ENCODE data around the gene AKAP12. TPM values are rescaled to one million over a fixed set of nuclear protein-coding genes. Genes with fewer than 3 reads are reported as not detected.

AKAP12 gene
- total RNA-seq, 2 donors from 2014 or later: 102 to 167 TPM

GRCh38 chr6:151357758-151358436 lies 118.1 kb downstream of the AKAP12 start:
- no peak overlapping the region for H3K4me3 ChIP-seq
- H3K9me3 ChIP-seq: no peaks in the 10 kb centered on the region
- TF ChIP-seq CTCF (IDR thresholded peaks at IDR 0.05): no peak
- peaks cover 14% of the 10 kb centered on the region for H3K36me3 ChIP-seq
- DNase-seq (ENCODE audit: low spot score) (no peak), ATAC-seq (ENCODE audit: insufficient number of reproducible peaks, low FRiP score, low read depth) (no peak)
- H3K27ac ChIP-seq: no peak overlapping the region
- H3K27me3 ChIP-seq (replicated peaks; ENCODE audit: insufficient read depth): no peaks in the 10 kb centered on the region
- H3K4me1 ChIP-seq (ENCODE audit: control insufficient read depth in 1 of 2, low read depth in 2 of 2): no peaks in the 10 kb centered on the region

GRCh38 chr6:151358475-151358874 lies 118.7 kb downstream of the AKAP12 start:
- DNase-seq (ENCODE audit: low spot score): no peak
- no peaks in the 10 kb centered on the region for H3K4me1 ChIP-seq (ENCODE audit: control insufficient read depth in 1 of 2, low read depth in 2 of 2)
- ATAC-seq (ENCODE audit: insufficient number of reproducible peaks, low FRiP score, low read depth): no peak
- H3K9me3 ChIP-seq: no peaks in the 10 kb centered on the region
- no peaks in the 10 kb centered on the region for H3K27me3 ChIP-seq (replicated peaks; ENCODE audit: insufficient read depth)
- H3K36me3 ChIP-seq: peaks cover 15% of the 10 kb centered on the region
- no peak overlapping the region for H3K27ac ChIP-seq
- H3K4me3 ChIP-seq: no peak overlapping the region
- no peak for TF ChIP-seq CTCF (IDR thresholded peaks at IDR 0.05)

- TF ChIP-seq CTCF (IDR thresholded peaks at IDR 0.05): no peak
- no peak for ATAC-seq (ENCODE audit: insufficient number of reproducible peaks, low FRiP score, low read depth)
Measured at GRCh38 chr6:151359486-151359885, 119.7 kb downstream of the AKAP12 start.

GRCh38 chr6:151365233-151365632 lies 125.5 kb downstream of the AKAP12 start:
- Histone ChIP-seq H3K4me3 (no peak overlapping the region), H3K27me3 (replicated peaks; ENCODE audit: insufficient read depth) (no peaks in the 10 kb centered on the region), H3K27ac (no peak overlapping the region), H3K9me3 (no peaks in the 10 kb centered on the region), H3K4me1 (ENCODE audit: control insufficient read depth in 1 of 2, low read depth in 2 of 2) (no peaks in the 10 kb centered on the region), H3K36me3 (peaks cover 39% of the 10 kb centered on the region)
- DNase-seq (ENCODE audit: low spot score) (no peak), ATAC-seq (ENCODE audit: insufficient number of reproducible peaks, low FRiP score, low read depth) (no peak)
- TF ChIP-seq CTCF (IDR thresholded peaks at IDR 0.05): no peak

More at GRCh38 chr6:151359486-151359885, 119.7 kb downstream of the AKAP12 start:
- H3K9me3 ChIP-seq: no peaks in the 10 kb centered on the region
- H3K27me3 ChIP-seq (replicated peaks; ENCODE audit: insufficient read depth): no peaks in the 10 kb centered on the region
- DNase-seq (ENCODE audit: low spot score): no peak
- H3K36me3 ChIP-seq: peaks cover 15% of the 10 kb centered on the region
- no peaks in the 10 kb centered on the region for H3K4me1 ChIP-seq (ENCODE audit: control insufficient read depth in 1 of 2, low read depth in 2 of 2)
- H3K27ac ChIP-seq: no peak overlapping the region
- H3K4me3 ChIP-seq: no peak overlapping the region

GRCh38 chr6:151370509-151371078 lies 130.8 kb downstream of the AKAP12 start:
- peaks cover 21% of the 10 kb centered on the region for H3K36me3 ChIP-seq
- TF ChIP-seq CTCF (IDR thresholded peaks at IDR 0.05): no peak
- DNase-seq (ENCODE audit: low spot score) (no peak), ATAC-seq (ENCODE audit: insufficient number of reproducible peaks, low FRiP score, low read depth) (no peak)
- H3K9me3 ChIP-seq: no peaks in the 10 kb centered on the region
- H3K4me1 ChIP-seq (ENCODE audit: control insufficient read depth in 1 of 2, low read depth in 2 of 2): peaks cover 4 to 6% of the 10 kb centered on the region in 2 donors
- H3K27me3 ChIP-seq (replicated peaks; ENCODE audit: insufficient read depth): no peaks in the 10 kb centered on the region
- H3K4me3 ChIP-seq: no peak overlapping the region
- H3K27ac ChIP-seq: no peak overlapping the region

All from thoracic aorta (tissue), 2 donors.